Adipocyte (in vitro differentiated cells): ENCODE measurements around the gene C16orf95.
A peak's percentile ranks its signal among the peaks of the same experiment; 100 is the strongest.

ENCODE experiments used
- DNase-seq: peaks from one replicate; pipeline ENCODE4 v3.0.0-alpha.2; 2015; ENCODE audit warnings: low read depth
- H3K27me3 ChIP-seq: replicated peaks from 2 replicates; pipeline ENCODE4 v1.7.0; 2013; ENCODE audit warnings: mild to moderate bottlenecking, low read length, moderate library complexity; ENCODE audit not compliant: control insufficient read depth, insufficient read depth
- H3K36me3 ChIP-seq: 2 replicates; pipeline ENCODE4 v1.7.0; 2013; ENCODE audit warnings: low read length, mild to moderate bottlenecking, moderate library complexity; ENCODE audit not compliant: control insufficient read depth, insufficient read depth, severe bottlenecking
- H3K4me1 ChIP-seq: 2 replicates; pipeline ENCODE4 v1.7.0; 2013; ENCODE audit warnings: mild to moderate bottlenecking, low read length, moderate library complexity; ENCODE audit not compliant: control insufficient read depth, insufficient read depth
- H3K4me3 ChIP-seq: 2 replicates; pipeline ENCODE4 v1.7.0; 2013; ENCODE audit warnings: mild to moderate bottlenecking, low read length, moderate library complexity
- H3K9ac ChIP-seq: 2 replicates; pipeline ENCODE4 v1.7.0; 2013; ENCODE audit warnings: mild to moderate bottlenecking, low read length, moderate library complexity
- H3K9me3 ChIP-seq: 2 replicates; pipeline ENCODE4 v1.7.0; 2013; ENCODE audit warnings: mild to moderate bottlenecking, low read length, moderate library complexity; ENCODE audit not compliant: control insufficient read depth

The C16orf95 gene

DNA sequence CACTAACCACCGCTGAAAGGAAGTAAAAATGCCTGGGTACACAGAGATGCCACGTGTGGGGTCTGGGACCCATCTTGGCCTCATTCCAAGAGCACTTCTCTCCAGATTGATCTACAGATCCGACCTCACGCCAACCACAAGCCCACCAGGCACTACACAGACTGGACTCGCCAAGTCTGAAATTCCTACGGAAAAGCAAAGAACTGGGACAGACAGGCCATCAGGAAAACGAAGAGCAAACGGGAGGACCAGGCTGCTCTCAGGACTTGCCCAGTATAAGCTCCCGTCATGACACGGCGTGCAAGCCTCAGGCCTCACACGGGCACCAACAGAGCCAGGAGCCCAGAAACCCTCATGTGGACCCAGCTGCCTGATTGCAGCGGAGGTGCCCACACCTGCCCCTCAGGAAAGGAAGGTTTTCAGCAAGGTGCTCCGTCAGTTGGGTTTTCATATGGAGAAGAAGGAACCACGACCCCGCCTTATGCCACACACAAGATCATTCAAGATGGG is 20.1 kb upstream of the C16orf95 start:
- no peaks in the 10 kb centered on the region for H3K9me3 ChIP-seq
- no peaks in the 10 kb centered on the region for H3K4me1 ChIP-seq
- H3K4me3 ChIP-seq = no peak overlapping the region
- H3K27me3 ChIP-seq = no peaks in the 10 kb centered on the region
- DNase-seq = no peak
- peaks cover 55% of the 10 kb centered on the region for H3K36me3 ChIP-seq
- no peak overlapping the region for H3K9ac ChIP-seq

DNA sequence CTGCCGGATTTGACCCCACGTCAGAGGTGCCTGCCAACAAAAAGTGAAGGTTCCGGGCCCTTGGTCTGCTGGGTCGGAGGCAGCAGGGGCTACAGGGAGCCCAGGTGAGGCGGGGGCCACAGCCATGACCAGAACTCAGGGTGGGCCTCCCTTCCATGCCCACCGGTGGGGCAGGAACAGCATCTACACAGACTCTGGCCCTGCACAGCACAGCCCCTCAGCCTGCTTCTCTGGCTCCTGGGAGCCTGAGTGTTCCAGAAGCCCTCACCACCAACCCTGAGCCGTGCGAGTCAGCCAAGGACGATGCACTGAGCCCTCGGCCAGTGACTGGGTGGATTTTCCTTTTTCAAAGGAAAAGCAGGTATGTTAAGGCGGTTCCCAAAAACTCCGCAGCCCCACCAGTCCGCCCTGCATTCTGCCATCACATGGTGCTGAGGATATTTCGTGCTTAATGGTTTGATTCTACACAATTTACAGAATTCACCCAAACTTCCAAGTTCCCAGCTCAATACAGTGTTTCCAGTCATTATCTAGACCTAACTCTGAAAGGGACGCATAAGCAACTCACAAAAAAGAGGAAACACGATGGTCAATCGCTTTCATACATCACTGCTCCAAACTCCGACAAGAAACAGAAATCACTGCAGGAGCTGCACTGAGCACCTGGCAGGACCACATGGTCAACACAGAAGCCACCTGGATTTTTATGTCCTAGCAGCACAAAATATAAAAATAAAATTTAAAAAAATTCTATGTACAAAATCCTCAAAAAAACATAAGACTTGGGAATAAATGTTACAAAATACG is 19.4 kb upstream of the C16orf95 start:
- Histone ChIP-seq H3K9me3 (no peaks in the 10 kb centered on the region), H3K4me3 (no peak overlapping the region), H3K27me3 (no peaks in the 10 kb centered on the region), H3K36me3 (peaks cover 48% of the 10 kb centered on the region), H3K4me1 (no peaks in the 10 kb centered on the region), H3K9ac (no peak overlapping the region)
- DNase-seq = no peak

GRCh38 chr16:87335625-87336433 is 18.6 kb upstream of the C16orf95 start:
- Histone ChIP-seq H3K4me1 (no peaks in the 10 kb centered on the region), H3K4me3 (no peak overlapping the region), H3K9ac (no peak overlapping the region), H3K9me3 (no peaks in the 10 kb centered on the region), H3K27me3 (no peaks in the 10 kb centered on the region), H3K36me3 (peaks cover 54% of the 10 kb centered on the region)
- DNase-seq = no peak

GRCh38 chr16:87334651-87335624 is 17.7 kb upstream of the C16orf95 start:
- no peaks in the 10 kb centered on the region for H3K9me3 ChIP-seq
- H3K4me3 ChIP-seq = no peak overlapping the region
- H3K4me1 ChIP-seq = no peaks in the 10 kb centered on the region
- no peaks in the 10 kb centered on the region for H3K27me3 ChIP-seq
- no peak overlapping the region for H3K9ac ChIP-seq
- H3K36me3 ChIP-seq = peaks cover 59% of the 10 kb centered on the region
- no peak for DNase-seq

- H3K4me3 ChIP-seq = no peak overlapping the region
- no peak for DNase-seq
- H3K27me3 ChIP-seq = no peaks in the 10 kb centered on the region
- H3K4me1 ChIP-seq = no peaks in the 10 kb centered on the region
- H3K9me3 ChIP-seq = no peaks in the 10 kb centered on the region
- H3K36me3 ChIP-seq = peaks cover 64% of the 10 kb centered on the region
- no peak overlapping the region for H3K9ac ChIP-seq
Observed at GRCh38 chr16:87333581-87334331, 16.6 kb upstream of the C16orf95 start.

GRCh38 chr16:87333101-87333500 is 15.9 kb upstream of the C16orf95 start:
- Histone ChIP-seq H3K9me3 (no peaks in the 10 kb centered on the region), H3K36me3 (peaks cover 64% of the 10 kb centered on the region), H3K4me1 (no peaks in the 10 kb centered on the region), H3K27me3 (no peaks in the 10 kb centered on the region), H3K4me3 (no peak overlapping the region), H3K9ac (no peak overlapping the region)
- no peak for DNase-seq

DNA sequence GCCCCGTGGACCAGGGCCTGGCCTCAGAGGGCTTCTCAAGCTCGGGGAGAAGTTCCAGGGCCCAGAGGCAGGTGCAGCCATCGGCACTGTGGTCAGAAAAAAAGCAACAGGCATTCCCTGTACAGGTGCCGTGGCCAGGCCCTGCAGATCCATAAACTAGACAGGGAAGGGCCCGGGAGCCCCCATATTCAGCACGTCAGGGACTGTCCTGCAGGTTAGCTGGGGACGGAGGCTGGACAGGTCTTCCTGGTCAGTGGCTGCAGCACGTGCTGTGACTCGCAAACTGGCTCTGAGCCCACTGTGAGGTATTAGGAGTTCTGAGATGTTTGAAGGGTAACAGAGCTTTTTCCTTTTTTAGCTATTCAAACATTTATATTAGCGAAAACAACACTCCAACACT is 15.0 kb upstream of the C16orf95 start:
- H3K36me3 ChIP-seq = peaks cover 64% of the 10 kb centered on the region
- no peaks in the 10 kb centered on the region for H3K9me3 ChIP-seq
- peak; percentile 7 for DNase-seq
- no peaks in the 10 kb centered on the region for H3K4me1 ChIP-seq
- H3K27me3 ChIP-seq = no peaks in the 10 kb centered on the region
- H3K4me3 ChIP-seq = no peak overlapping the region
- no peak overlapping the region for H3K9ac ChIP-seq

- Histone ChIP-seq H3K36me3 (peaks cover 60% of the 10 kb centered on the region), H3K9ac (no peak overlapping the region), H3K4me3 (no peak overlapping the region), H3K27me3 (no peaks in the 10 kb centered on the region), H3K9me3 (no peaks in the 10 kb centered on the region), H3K4me1 (no peaks in the 10 kb centered on the region)
- no peak for DNase-seq
Observed at GRCh38 chr16:87331241-87331801, 14.1 kb upstream of the C16orf95 start.

DNA sequence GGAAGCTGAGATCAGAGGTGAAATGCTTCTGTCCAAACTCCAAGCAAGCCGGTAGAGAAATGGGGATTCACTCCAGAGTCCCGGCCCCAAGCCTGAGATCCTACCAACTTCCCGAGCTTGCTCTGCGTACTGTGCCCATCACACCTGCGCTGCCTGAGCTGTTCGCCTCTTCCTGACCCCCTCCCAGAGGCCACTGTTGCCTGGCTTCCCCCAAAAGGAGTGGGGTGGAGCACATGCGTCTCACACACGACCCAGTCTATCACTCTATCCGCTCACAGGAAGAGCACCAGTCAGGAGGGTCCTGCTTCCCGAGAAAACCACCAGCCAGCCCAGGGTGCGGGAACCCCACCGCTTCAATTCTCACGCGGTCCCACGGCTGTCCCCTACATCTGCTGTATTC is 13.5 kb upstream of the C16orf95 start:
- Histone ChIP-seq H3K4me3 (no peak overlapping the region), H3K27me3 (no peaks in the 10 kb centered on the region), H3K4me1 (peaks cover 6% of the 10 kb centered on the region), H3K9ac (no peak overlapping the region), H3K36me3 (peaks cover 56% of the 10 kb centered on the region), H3K9me3 (no peaks in the 10 kb centered on the region)
- no peak for DNase-seq

DNA sequence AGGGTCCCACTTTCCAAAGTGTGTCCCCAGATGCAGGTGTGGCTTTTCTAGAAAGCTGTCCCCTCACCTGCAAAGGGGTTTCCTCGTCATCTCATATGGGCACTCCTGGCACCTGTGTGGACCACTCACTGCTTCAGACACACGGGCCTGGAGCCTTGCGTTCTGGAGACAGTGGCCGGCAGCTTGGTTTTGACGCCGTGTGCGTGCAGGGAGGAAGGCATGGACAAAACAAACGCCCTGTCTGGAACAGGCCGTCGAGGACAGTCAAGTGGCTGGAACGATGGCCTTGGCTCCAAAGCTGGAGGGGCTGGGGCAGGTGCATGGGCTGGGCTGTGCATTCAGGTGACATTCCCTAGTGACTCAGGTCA is 13.0 kb upstream of the C16orf95 start:
- Histone ChIP-seq H3K27me3 (no peaks in the 10 kb centered on the region), H3K9ac (no peak overlapping the region), H3K9me3 (no peaks in the 10 kb centered on the region), H3K36me3 (peaks cover 53% of the 10 kb centered on the region), H3K4me1 (peaks cover 6% of the 10 kb centered on the region), H3K4me3 (no peak overlapping the region)
- no peak for DNase-seq
